ENCODE results near the gene OTUD7B. TPM values are rescaled to one million over a fixed set of nuclear protein-coding genes. Genes with fewer than 3 reads are reported as not detected.

The OTUD7B gene
- total and polyA plus RNA-seq, 10 of the 15 experiments (the other 5 are each of a cell fraction or from before 2014, with no cell fraction given): 1.7 to 24.9 (median 6.6) TPM

- POLR2A ChIA-PET: no interaction called here
- no peaks in the 10 kb centered on the region for H4K20me1 ChIP-seq (ENCODE audit: control insufficient read depth, insufficient read depth)
- CTCF ChIA-PET: interaction anchor here (1.0 to 1.4 kb wide), 3 partner anchors 85 to 201 kb away, joined by 3 to 4 read pairs (median 3); no protein-coding TSS in a partner anchor
- peaks cover 4% of the 10 kb centered on the region for H3K4me1 ChIP-seq (ENCODE audit: control insufficient read depth, insufficient read depth, low read length)
- WGBS (ENCODE audit: insufficient coverage, insufficient replicate concordance, low lambda C conversion rate, missing lambda C conversion rate): 98% methylated on average over 3 of the region's 3 CpGs
- no peak overlapping the region for H3K9ac ChIP-seq (ENCODE audit: control insufficient read depth, insufficient read depth, low read length)
- H3K27me3 ChIP-seq (replicated peaks in 1 of 2; ENCODE audit: control insufficient read depth in 2 of 2, insufficient read depth in 2 of 2, low read length in 1 of 2): no peaks in the 10 kb centered on the region
- ATAC-seq (no peak), DNase-seq (ENCODE audit: low read depth, low spot score) (no peak), FAIRE-seq (no peak)
- TF ChIP-seq FOXM1 (IDR thresholded peaks at IDR 0.05; ENCODE audit: low read depth, low read length): no peak
- TF ChIP-seq TAF1 (IDR thresholded peaks at IDR 0.05; ENCODE audit: borderline replicate concordance, low read depth, low read length): no peak
- no peak for TF ChIP-seq E2F8 (IDR thresholded peaks at IDR 0.05; ENCODE audit: low read depth, partially characterized antibody)
- no peak for TF ChIP-seq BHLHE40 (IDR thresholded peaks at IDR 0.05; ENCODE audit: borderline replicate concordance in 1 of 2, low read depth in 2 of 2, low read length in 1 of 2)
- no peak for TF ChIP-seq TCF3 (IDR thresholded peaks at IDR 0.05; ENCODE audit: borderline replicate concordance, insufficient read depth, low read depth, low read length)
- no peak for TF ChIP-seq ESRRA (IDR thresholded peaks at IDR 0.05; ENCODE audit: low read length)
- TF ChIP-seq CTCF (IDR thresholded peaks at IDR 0.05 in 2 of 3, conservative IDR thresholded peaks at IDR 0.05 in 1 of 3; ENCODE audit: control insufficient read depth in 2 of 3, extremely low read depth in 1 of 3, insufficient read depth in 1 of 3, low read depth in 3 of 3, low read length in 3 of 3): no peak
- no peak for TF ChIP-seq SIN3A (IDR thresholded peaks at IDR 0.05; ENCODE audit: low read depth, low read length)
- TF ChIP-seq USF2 (IDR thresholded peaks at IDR 0.05; ENCODE audit: borderline replicate concordance, low read depth, low read length): no peak
- TF ChIP-seq MLLT1 (IDR thresholded peaks at IDR 0.05): no peak
- TF ChIP-seq CREB1 (IDR thresholded peaks at IDR 0.05; ENCODE audit: low read depth): no peak
- no peak for TF ChIP-seq SMC3 (IDR thresholded peaks at IDR 0.05; ENCODE audit: borderline replicate concordance, low read length)
- no peak for TF ChIP-seq SRF (IDR thresholded peaks at IDR 0.05; ENCODE audit: low read depth in 2 of 2, low read length in 2 of 2)
- TF ChIP-seq EP300 (IDR thresholded peaks at IDR 0.05; ENCODE audit: borderline replicate concordance in 1 of 2, control insufficient read depth in 1 of 2, low read depth in 2 of 2, low read length in 2 of 2): no peak
- TF ChIP-seq CREM (IDR thresholded peaks at IDR 0.05; ENCODE audit: low read depth): no peak
- no peak for TF ChIP-seq ELK1 (IDR thresholded peaks at IDR 0.05; ENCODE audit: low read depth, low read length)
- SMC1A ChIA-PET (ENCODE audit: uncharacterized antibody, unreplicated experiment): interaction anchor here (1.1 kb wide), 1 partner anchor 79 kb away, joined by 3 read pairs; no protein-coding TSS in a partner anchor
- intact Hi-C loops (cut with micrococcal nuclease; ENCODE audit: unreplicated experiment) (no loop called here), in situ Hi-C loops (cut with MboI) (no loop called here)
- H3K79me2 ChIP-seq (ENCODE audit: control insufficient read depth, insufficient read depth, low read length): no peaks in the 10 kb centered on the region
- no peaks in the 10 kb centered on the region for H3K9me3 ChIP-seq (replicated peaks; ENCODE audit: control insufficient read depth, insufficient read depth, low read length)
- H2AFZ ChIP-seq (ENCODE audit: control insufficient read depth, low read depth, low read length): no peak overlapping the region
- RAD21 ChIA-PET (ENCODE audit: unreplicated experiment): no interaction called here
- H3K36me3 ChIP-seq (ENCODE audit: control insufficient read depth in 2 of 2, insufficient read depth in 2 of 2, low read length in 1 of 2): peaks cover 7 to 14% of the 10 kb centered on the region in 2 experiments
- H3K27ac ChIP-seq (ENCODE audit: control insufficient read depth, insufficient read depth): no peak overlapping the region
- H3K4me3 ChIP-seq: no peak overlapping the region
- BruUV-seq (replicated peaks): no TSS peak
- no peak overlapping the region for H3K4me2 ChIP-seq (ENCODE audit: control insufficient read depth, insufficient read depth)
Measured at GRCh38 chr1:149965440-149965839, 45.1 kb downstream of the OTUD7B start.
